Measurements from ENCODE around the gene ABCC8.

DNA sequence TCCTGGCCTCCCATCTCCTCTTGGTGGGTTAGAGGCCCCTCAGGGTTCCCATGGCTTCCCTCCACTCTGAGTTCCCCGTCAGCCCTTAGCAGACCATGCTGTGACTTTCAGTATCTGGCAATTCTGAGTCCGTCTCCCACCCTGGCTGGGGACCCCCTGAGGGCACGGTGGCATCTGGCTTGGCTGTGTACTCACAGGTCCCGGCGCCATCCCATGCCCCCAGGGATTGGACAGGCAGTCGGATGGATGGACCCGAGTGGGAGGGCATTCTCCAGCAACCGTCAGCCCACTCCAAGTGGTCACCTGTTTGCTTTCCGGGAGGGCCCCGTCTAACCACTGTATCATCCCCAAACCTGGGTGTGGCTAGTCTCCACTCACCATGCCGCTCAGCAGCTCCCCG, 24.0 kb upstream of the ABCC8 start:
- TF ChIP-seq POLR2A (IDR thresholded peaks at IDR 0.05): no peak
- TF ChIP-seq, protein P1, sequence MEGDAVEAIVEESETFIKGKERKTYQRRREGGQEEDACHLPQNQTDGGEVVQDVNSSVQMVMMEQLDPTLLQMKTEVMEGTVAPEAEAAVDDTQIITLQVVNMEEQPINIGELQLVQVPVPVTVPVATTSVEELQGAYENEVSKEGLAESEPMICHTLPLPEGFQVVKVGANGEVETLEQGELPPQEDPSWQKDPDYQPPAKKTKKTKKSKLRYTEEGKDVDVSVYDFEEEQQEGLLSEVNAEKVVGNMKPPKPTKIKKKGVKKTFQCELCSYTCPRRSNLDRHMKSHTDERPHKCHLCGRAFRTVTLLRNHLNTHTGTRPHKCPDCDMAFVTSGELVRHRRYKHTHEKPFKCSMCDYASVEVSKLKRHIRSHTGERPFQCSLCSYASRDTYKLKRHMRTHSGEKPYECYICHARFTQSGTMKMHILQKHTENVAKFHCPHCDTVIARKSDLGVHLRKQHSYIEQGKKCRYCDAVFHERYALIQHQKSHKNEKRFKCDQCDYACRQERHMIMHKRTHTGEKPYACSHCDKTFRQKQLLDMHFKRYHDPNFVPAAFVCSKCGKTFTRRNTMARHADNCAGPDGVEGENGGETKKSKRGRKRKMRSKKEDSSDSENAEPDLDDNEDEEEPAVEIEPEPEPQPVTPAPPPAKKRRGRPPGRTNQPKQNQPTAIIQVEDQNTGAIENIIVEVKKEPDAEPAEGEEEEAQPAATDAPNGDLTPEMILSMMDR (IDR thresholded peaks at IDR 0.05): no peak
